Measurements from ENCODE around the gene C10orf90. TPM values are rescaled to one million over a fixed set of nuclear protein-coding genes. Genes with fewer than 3 reads are reported as not detected.

C10orf90 gene
- total RNA-seq, 1 experiment from 2014 or later = not detected

DNA sequence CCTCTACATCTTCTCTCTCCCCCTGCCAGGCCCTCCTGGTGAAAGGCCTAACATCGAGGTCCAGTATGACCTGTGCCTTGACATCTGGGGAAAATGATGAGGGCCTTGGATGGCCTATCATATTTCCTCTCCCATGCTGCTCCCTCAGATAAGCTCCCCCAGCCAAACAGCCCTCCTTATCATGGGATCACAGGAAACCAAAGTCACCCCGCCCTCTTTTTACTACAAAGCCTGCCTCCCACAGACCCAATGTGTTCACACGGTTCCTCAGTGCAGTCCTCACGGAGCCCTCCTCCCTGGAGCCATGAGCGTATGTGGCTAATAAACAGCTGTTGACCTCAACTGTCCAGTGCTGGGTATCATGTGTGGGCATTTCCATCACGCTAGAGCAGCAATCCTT, 32.0 kb downstream of the C10orf90 start:
- Histone ChIP-seq H2BK20ac (ENCODE audit: low read depth, low read length, poor library complexity, severe bottlenecking) (no peak overlapping the region), H3K9me3 (ENCODE audit: control insufficient read depth, low read depth, low read length) (no peaks in the 10 kb centered on the region), H2BK15ac (ENCODE audit: low read depth, low read length) (no peak overlapping the region), H2AFZ (ENCODE audit: low read length) (no peak overlapping the region), H4K5ac (ENCODE audit: insufficient read length, low read depth, low read length) (no peak overlapping the region), H2BK5ac (ENCODE audit: insufficient read length, low read length) (no peak overlapping the region), H4K91ac (ENCODE audit: insufficient read length, low read depth, low read length) (no peak overlapping the region), H2BK12ac (ENCODE audit: insufficient read length, low read depth, low read length) (no peak overlapping the region), H3K4me2 (ENCODE audit: insufficient read depth, insufficient read length, low read length) (no peak overlapping the region), H2AK5ac (ENCODE audit: insufficient read length, low read length) (no peak overlapping the region), H3K18ac (ENCODE audit: insufficient read length, low read depth, low read length) (no peak overlapping the region), H3K56ac (ENCODE audit: insufficient read length, low read depth, low read length) (no peak overlapping the region), H3K79me1 (ENCODE audit: insufficient read depth, low read depth, low read length, poor library complexity, severe bottlenecking) (no peaks in the 10 kb centered on the region), H3K23me2 (ENCODE audit: insufficient read length, low read depth, low read length, poor library complexity, severe bottlenecking) (no peaks in the 10 kb centered on the region), H3K23ac (ENCODE audit: insufficient read length, low read depth, low read length) (no peak overlapping the region), H3K14ac (ENCODE audit: insufficient read depth, low read length) (no peak overlapping the region), H4K20me1 (ENCODE audit: control insufficient read depth, insufficient read depth, insufficient read length) (no peaks in the 10 kb centered on the region), H3T11ph (ENCODE audit: low read length) (no peak overlapping the region), H3K9ac (ENCODE audit: extremely low read depth, insufficient read length, low read length) (no peak overlapping the region), H3K79me2 (ENCODE audit: insufficient read depth, low read length) (no peaks in the 10 kb centered on the region), H4K8ac (replicated peaks; ENCODE audit: insufficient read length, low read depth, low read length) (no peak overlapping the region), H3K27me3 (ENCODE audit: insufficient read depth, low read length) (no peaks in the 10 kb centered on the region), H3K4ac (ENCODE audit: low read depth, low read length) (no peak overlapping the region), H3K27ac (ENCODE audit: insufficient read length, low read depth, low read length) (no peak overlapping the region), H3K4me1 (ENCODE audit: insufficient read depth, low read length) (no peaks in the 10 kb centered on the region), H2BK120ac (ENCODE audit: low read depth, low read length, poor library complexity, severe bottlenecking) (no peak overlapping the region)
- peak overlapping the region in 1 of 3 experiments; percentile 92; a peak in 1 of 7 replicates for H3K27ac Mint-ChIP-seq
- H3K27me3 Mint-ChIP-seq (ENCODE audit: low read depth) = peaks cover 5% of the 10 kb centered on the region; the same call in 1 of the 2 replicates
- no peaks in the 10 kb centered on the region for H3K4me1 Mint-ChIP-seq
- H3K36me3 Mint-ChIP-seq (ENCODE audit: insufficient read depth in 1 of 3, low read depth in 3 of 3) = no peaks in the 10 kb centered on the region
- whole genome bisulfite sequencing (ENCODE audit: extremely low coverage, insufficient read length, low lambda C conversion rate) = no CpG with 5 or more reads among the region's 6 CpGs
- TF ChIP-seq CTCF (conservative IDR thresholded peaks at IDR 0.05) = no peak
- no peak overlapping the region for H3K4me3 Mint-ChIP-seq
- peaks cover 0 to 4% of the 10 kb centered on the region in 2 experiments; a peak in 3 of 5 replicates for H3K9me3 Mint-ChIP-seq
- no peak for DNase-seq

All from H9 (cell line).